Measurements from ENCODE around the gene CUTA. TPM values are rescaled to one million over a fixed set of nuclear protein-coding genes. Genes with fewer than 3 reads are reported as not detected.
A peak's percentile ranks its signal among the peaks of the same experiment; 100 is the strongest.

The CUTA gene
- polyA plus RNA-seq, 1 donor from 2014 or later = 343 TPM

GRCh38 chr6:33410711-33411631 lies 6.9 kb downstream of the CUTA start, which contains the start of gene PHF1:
Gene PHF1 (plus strand): TSS chr6:33411014. CDS start chr6:33412264, 1,250 bp downstream.
- Histone ChIP-seq H2AFZ (ENCODE audit: low read depth, low read length) (peak within 1 kb of the TSS; percentile 83), H4K20me1 (ENCODE audit: insufficient read depth) (no peaks in the 10 kb centered on the region), H3F3A (ENCODE audit: insufficient read depth, low read length, poor library complexity, severe bottlenecking) (no peaks in the 10 kb centered on the region), H3K27ac (ENCODE audit: low read length) (peak within 1 kb of the TSS; percentile 67), H3K9me2 (ENCODE audit: insufficient read depth, low read length) (no peaks in the 10 kb centered on the region), H3K27me3 (ENCODE audit: insufficient read depth, low read depth, low read length) (no peaks in the 10 kb centered on the region), H3K9me3 (ENCODE audit: low read length) (no peaks in the 10 kb centered on the region), H3K4me2 (ENCODE audit: low read length) (peak within 1 kb of the TSS; percentile 97), H3K36me3 (ENCODE audit: insufficient read depth, low read length) (peaks cover 3% of the 10 kb centered on the region), H3K9ac (ENCODE audit: low read length) (peak within 1 kb of the TSS; percentile 84), H3K4me3 (ENCODE audit: low read length) (peak within 1 kb of the TSS; percentile 83), H3K79me2 (replicated peaks; ENCODE audit: insufficient read depth, low read length) (peaks cover 12% of the 10 kb centered on the region)
- TF ChIP-seq TAF1 (IDR thresholded peaks at IDR 0.05; ENCODE audit: low read depth) (peak; percentile 41), EZH2 (IDR thresholded peaks at IDR 0.05; ENCODE audit: borderline replicate concordance, insufficient read depth, low read length, poor library complexity, severe bottlenecking) (no peak), POLR2AphosphoS5 (IDR thresholded peaks at IDR 0.05) (peak; percentile 59), RAD21 (conservative IDR thresholded peaks at IDR 0.05) (no peak), EP300 (conservative IDR thresholded peaks at IDR 0.05; ENCODE audit: poor library complexity, severe bottlenecking) (no peak), CTCF (IDR thresholded peaks at IDR 0.05; ENCODE audit: poor library complexity, severe bottlenecking) (peak; percentile 25), REST (IDR thresholded peaks at IDR 0.05; ENCODE audit: borderline replicate concordance) (peak; percentile 36), MXI1 (conservative IDR thresholded peaks at IDR 0.05; ENCODE audit: poor library complexity, severe bottlenecking) (no peak), SMC3 (conservative IDR thresholded peaks at IDR 0.05; ENCODE audit: poor library complexity) (no peak)

GRCh38 chr6:33410050-33410710 lies 7.7 kb downstream of the CUTA start:
- H3K79me2 ChIP-seq (replicated peaks; ENCODE audit: insufficient read depth, low read length) = peaks cover 4% of the 10 kb centered on the region
- peak overlapping the region; percentile 84 for H3K9ac ChIP-seq (ENCODE audit: low read length)
- H3K36me3 ChIP-seq (ENCODE audit: insufficient read depth, low read length) = no peaks in the 10 kb centered on the region
- no peaks in the 10 kb centered on the region for H3F3A ChIP-seq (ENCODE audit: insufficient read depth, low read length, poor library complexity, severe bottlenecking)
- H2AFZ ChIP-seq (ENCODE audit: low read depth, low read length) = peak overlapping the region; percentile 83
- peak overlapping the region; percentile 67 for H3K27ac ChIP-seq (ENCODE audit: low read length)
- no peaks in the 10 kb centered on the region for H3K9me3 ChIP-seq (ENCODE audit: low read length)
- no peaks in the 10 kb centered on the region for H4K20me1 ChIP-seq (ENCODE audit: insufficient read depth)
- H3K27me3 ChIP-seq (ENCODE audit: insufficient read depth, low read depth, low read length) = no peaks in the 10 kb centered on the region
- peak overlapping the region; percentile 83 for H3K4me3 ChIP-seq (ENCODE audit: low read length)
- peak overlapping the region; percentile 97 for H3K4me2 ChIP-seq (ENCODE audit: low read length)
- TF ChIP-seq SMC3 (conservative IDR thresholded peaks at IDR 0.05; ENCODE audit: poor library complexity) = no peak
- no peak for TF ChIP-seq EP300 (conservative IDR thresholded peaks at IDR 0.05; ENCODE audit: poor library complexity, severe bottlenecking)
- peak; percentile 15 for TF ChIP-seq POLR2AphosphoS5 (IDR thresholded peaks at IDR 0.05)
- no peak for TF ChIP-seq CTCF (IDR thresholded peaks at IDR 0.05; ENCODE audit: poor library complexity, severe bottlenecking)
- TF ChIP-seq MXI1 (conservative IDR thresholded peaks at IDR 0.05; ENCODE audit: poor library complexity, severe bottlenecking) = peak; percentile 91
- peak; percentile 20 for TF ChIP-seq REST (IDR thresholded peaks at IDR 0.05; ENCODE audit: borderline replicate concordance)
- no peaks in the 10 kb centered on the region for H3K9me2 ChIP-seq (ENCODE audit: insufficient read depth, low read length)
